ENCODE data around the gene AJM1. TPM values are rescaled to one million over a fixed set of nuclear protein-coding genes. Genes with fewer than 3 reads are reported as not detected.

AJM1 gene
- total and polyA plus RNA-seq, 2 of the 8 experiments (the other 6 are each of a cell fraction or from before 2014, with no cell fraction given) = 0.12 to 0.97 TPM

DNA sequence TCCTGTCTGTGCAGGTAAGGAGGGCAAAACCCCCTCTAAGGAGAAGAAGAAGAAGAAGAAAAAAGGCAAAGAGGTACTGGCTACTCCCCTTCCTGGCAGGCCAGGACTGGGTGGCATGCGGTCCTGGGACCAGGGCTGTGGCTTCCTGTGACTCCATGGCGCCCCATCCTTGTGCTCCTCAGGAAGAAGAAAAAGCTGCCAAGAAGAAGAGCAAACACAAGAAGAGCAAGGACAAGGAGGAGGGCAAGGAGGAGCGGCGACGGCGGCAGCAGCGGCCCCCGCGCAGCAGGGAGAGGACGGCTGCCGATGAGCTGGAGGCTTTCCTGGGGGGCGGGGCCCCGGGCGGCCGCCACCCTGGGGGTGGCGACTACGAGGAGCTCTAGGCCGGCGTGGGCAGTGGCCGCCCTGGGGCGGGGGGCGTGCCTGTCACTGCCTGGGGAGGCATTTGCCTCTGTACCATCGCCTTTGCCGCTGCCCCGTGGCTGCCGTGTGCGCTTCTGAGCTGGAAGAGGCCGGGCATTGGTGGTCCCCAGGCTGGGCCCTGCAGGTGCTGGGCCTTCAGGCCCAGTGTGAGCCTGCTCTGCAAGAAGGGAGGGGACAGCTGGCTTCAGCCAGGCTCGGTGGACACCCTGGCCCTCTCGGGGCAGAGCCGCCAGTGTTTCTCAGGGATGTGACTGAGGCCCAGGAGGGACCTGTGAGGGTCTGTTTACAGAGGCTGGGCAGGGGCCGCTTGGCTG lies 2.0 kb upstream of the AJM1 start:
- DNase-seq (ENCODE audit: low read depth in 1 of 2, low spot score in 2 of 2) = no peak
- POLR2A ChIA-PET (ENCODE audit: partially characterized antibody) = interaction anchor here (0.8 to 20.5 kb wide), 9 partner anchors 6 to 108 kb away, joined by 3 to 248 read pairs (median 8); partner anchors contain the start of genes MAMDC4 and RABL6
- CTCF ChIA-PET (ENCODE audit: partially characterized antibody) = interaction anchor here (0.9 to 8.9 kb wide), 16 partner anchors 9 to 228 kb away, joined by 3 to 131 read pairs (median 4); no protein-coding TSS in a partner anchor

More for the DNA sequence above, 2.0 kb upstream of the AJM1 start:
- H3K27me3 ChIP-seq (replicated peaks in 1 of 4; ENCODE audit: control insufficient read depth in 3 of 4, extremely low read depth in 1 of 4, insufficient read depth in 3 of 4, low read length in 3 of 4) = no peaks in the 10 kb centered on the region
- H2BK20ac ChIP-seq (ENCODE audit: low read length) = no peak overlapping the region
- no peak overlapping the region for H4K5ac ChIP-seq (ENCODE audit: insufficient read length, low read depth, low read length)
- H4K8ac ChIP-seq (ENCODE audit: extremely low read depth, insufficient read depth, low read length) = no peak overlapping the region
- TF ChIP-seq GABPA (IDR thresholded peaks at IDR 0.05; ENCODE audit: borderline replicate concordance, insufficient read depth, low read length) (0 out of 2 replicates have a peak, but pooled peaks have one; percentile 8), POLR2A (IDR thresholded peaks at IDR 0.05; ENCODE audit: control extremely low read depth in 1 of 2, low read depth in 2 of 2, low read length in 2 of 2) (peak in 1 of 2 experiments; percentile 57; a peak in 1 of 3 replicates), CEBPB (IDR thresholded peaks at IDR 0.05; ENCODE audit: low read depth, low read length) (no peak), JUND (IDR thresholded peaks at IDR 0.05; ENCODE audit: low read length) (no peak)
- no peak overlapping the region for H2BK12ac ChIP-seq (ENCODE audit: low read depth, low read length)
- no peak overlapping the region for H3K4ac ChIP-seq (replicated peaks; ENCODE audit: insufficient read length, low read depth, low read length)
- no peak overlapping the region for H4K91ac ChIP-seq (replicated peaks; ENCODE audit: insufficient read length, low read length)
- no peak overlapping the region for H3K56ac ChIP-seq (replicated peaks; ENCODE audit: insufficient read length, low read depth, low read length)
- H2AFZ ChIP-seq (ENCODE audit: low read length) = no peak overlapping the region
- H3K4me3 ChIP-seq (ENCODE audit: extremely low read depth in 1 of 4, insufficient read depth in 2 of 4, low read depth in 3 of 4, low read length in 4 of 4) = no peak overlapping the region
- H3K23ac ChIP-seq (ENCODE audit: insufficient read length) = no peak overlapping the region
- peaks cover 5 to 24% (median 16%) of the 10 kb centered on the region in 4 experiments for H3K4me1 ChIP-seq (replicated peaks in 1 of 4; ENCODE audit: control insufficient read depth in 3 of 4, insufficient read depth in 4 of 4, low read length in 3 of 4)
- no peak overlapping the region for H2BK120ac ChIP-seq (replicated peaks; ENCODE audit: low read depth, low read length)
- H3K27ac ChIP-seq (ENCODE audit: low read depth, low read length) = no peak overlapping the region
- FAIRE-seq = no peak
- H3K79me1 ChIP-seq (ENCODE audit: low read depth, low read length) = no peaks in the 10 kb centered on the region
- no peaks in the 10 kb centered on the region; the same call in 1 of the 2 replicates for H3K23me2 ChIP-seq (ENCODE audit: low read depth, low read length)
- H2AK5ac ChIP-seq (ENCODE audit: low read depth, low read length) = no peak overlapping the region
- H3K79me2 ChIP-seq (ENCODE audit: control insufficient read depth in 1 of 2, insufficient read depth in 2 of 2, low read length in 2 of 2) = no peaks in the 10 kb centered on the region
- no peak overlapping the region for H3K14ac ChIP-seq (ENCODE audit: insufficient read length)
- H2BK5ac ChIP-seq (ENCODE audit: low read depth, low read length) = no peak overlapping the region
- no peak overlapping the region for H3K4me2 ChIP-seq (ENCODE audit: insufficient read depth in 1 of 2, low read depth in 2 of 2, low read length in 2 of 2)
- H3K18ac ChIP-seq (ENCODE audit: extremely low read depth, low read length) = no peak overlapping the region
- 89% methylated on average over 23 of the region's 32 CpGs; no CpG with 5 or more reads in 1 of the 2 experiments for WGBS, 2 experiments (ENCODE audit: extremely low coverage in 1 of 2, insufficient coverage in 1 of 2, insufficient read length in 1 of 2, insufficient replicate concordance in 2 of 2, low coverage in 1 of 2, low lambda C conversion rate in 2 of 2, missing lambda C conversion rate in 1 of 2)
- H3K9me3 ChIP-seq (ENCODE audit: insufficient read depth in 2 of 2, low read depth in 1 of 2, low read length in 1 of 2) = no peaks in the 10 kb centered on the region; a peak in 1 of 4 replicates
- H4K20me1 ChIP-seq (replicated peaks in 1 of 2; ENCODE audit: control insufficient read depth in 1 of 2, insufficient read depth in 2 of 2, low read length in 2 of 2) = peaks cover 1 to 4% of the 10 kb centered on the region in 2 experiments
- H3K9ac ChIP-seq (replicated peaks in 1 of 4; ENCODE audit: extremely low read depth in 1 of 4, low read depth in 3 of 4, low read length in 3 of 4) = no peak overlapping the region
- no peak overlapping the region for H2BK15ac ChIP-seq (ENCODE audit: low read length)
- peaks cover 0 to 21% (median 4%) of the 10 kb centered on the region in 4 experiments; a peak in 2 of 8 replicates for H3K36me3 ChIP-seq (ENCODE audit: control insufficient read depth in 2 of 4, insufficient read depth in 4 of 4, low read length in 3 of 4)

Data from H1 (cell line).